ENCODE results near the gene SREK1IP1.

DNA sequence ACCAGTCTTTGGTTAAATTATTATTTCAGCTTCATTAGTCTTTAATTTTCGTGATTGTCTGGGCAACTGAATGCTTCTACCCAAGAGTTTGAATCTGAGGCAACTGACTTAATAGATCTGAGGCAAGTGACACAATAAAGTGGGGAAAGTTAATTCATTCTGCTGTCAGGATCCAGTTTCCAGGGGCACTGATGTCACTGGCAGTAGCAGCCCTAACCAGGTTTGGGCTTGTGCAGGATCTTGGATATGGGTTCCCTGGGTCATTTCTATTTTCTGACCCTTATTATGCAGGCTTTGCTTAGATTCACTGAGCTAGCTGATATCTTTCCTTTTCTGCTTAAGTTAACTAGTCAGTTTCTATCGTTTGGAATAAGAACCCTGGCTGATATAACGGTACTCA is 9.6 kb downstream of the SREK1IP1 start:
- no peak for TF ChIP-seq CTCF (IDR thresholded peaks at IDR 0.05)
- no peak for TF ChIP-seq POLR2A (IDR thresholded peaks at IDR 0.05)

All from esophagus squamous epithelium (tissue), 4 donors.